NCI-H128 (cell line): ENCODE data around the gene NOS1AP.

Experiments used
- DNase-seq: peaks from one replicate; lab custom pipeline; 2025; ENCODE audit not compliant: unreplicated experiment; lab: John Stamatoyannopoulos, UW

NOS1AP gene

DNA sequence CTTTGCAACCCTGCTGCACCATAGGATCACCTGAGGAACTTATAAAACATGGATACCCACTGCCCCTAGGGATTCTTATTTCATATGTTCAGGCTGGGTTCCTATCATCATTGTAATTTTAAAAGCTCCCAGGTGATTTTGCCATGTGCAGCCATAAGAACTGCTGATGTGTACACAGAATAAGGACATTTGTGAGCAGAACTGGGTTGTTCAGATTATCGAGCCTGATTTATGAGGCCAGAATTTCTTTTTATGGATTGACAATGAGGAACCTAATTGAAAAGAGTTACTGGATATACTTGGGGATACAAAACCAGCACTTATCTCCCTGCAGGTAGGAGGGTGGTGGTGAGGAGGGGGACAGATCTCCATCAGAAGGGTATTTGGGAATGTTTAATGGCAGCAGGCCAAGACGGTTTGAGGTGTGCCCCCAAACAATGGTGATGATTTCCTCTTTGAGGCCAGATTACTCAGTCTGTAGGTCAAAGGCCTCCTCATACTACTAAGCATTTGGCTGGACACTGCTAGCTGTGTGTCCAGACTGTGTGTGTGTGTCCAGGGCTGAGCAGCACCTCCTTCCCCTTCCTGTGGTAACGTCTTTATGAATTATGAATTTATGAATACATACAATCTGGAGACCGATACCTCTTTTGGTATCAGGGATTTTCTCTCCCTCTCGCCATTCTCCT, 18.9 kb downstream of the NOS1AP start:
- no peak for DNase-seq

- DNase-seq, result no peak
Measured at GRCh38 chr1:162089748-162090147, 20.3 kb downstream of the NOS1AP start.

- no peak for DNase-seq
Measured at GRCh38 chr1:162090378-162090777, 20.9 kb downstream of the NOS1AP start.

GRCh38 chr1:162091681-162092524, 22.4 kb downstream of the NOS1AP start:
- DNase-seq, result no peak

DNA sequence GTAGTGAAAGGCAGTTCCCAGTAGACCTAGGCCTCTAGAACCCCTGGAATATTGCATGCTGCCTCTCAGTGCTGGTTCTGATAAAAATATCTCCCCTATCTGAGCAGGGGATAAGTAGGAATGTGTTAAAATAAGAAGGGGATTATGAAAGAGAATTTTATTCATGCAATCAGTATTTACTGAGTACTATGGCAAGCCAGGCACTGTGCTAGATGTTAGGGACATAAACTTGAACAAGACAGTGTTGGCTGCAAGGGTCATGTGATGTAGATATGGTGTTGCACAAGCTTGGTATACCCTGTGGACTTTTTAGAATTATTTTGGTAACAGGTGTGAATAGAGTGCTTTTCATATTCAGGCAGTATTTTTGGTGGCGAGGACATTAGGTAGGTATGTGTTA, 23.6 kb downstream of the NOS1AP start:
- no peak for DNase-seq

DNA sequence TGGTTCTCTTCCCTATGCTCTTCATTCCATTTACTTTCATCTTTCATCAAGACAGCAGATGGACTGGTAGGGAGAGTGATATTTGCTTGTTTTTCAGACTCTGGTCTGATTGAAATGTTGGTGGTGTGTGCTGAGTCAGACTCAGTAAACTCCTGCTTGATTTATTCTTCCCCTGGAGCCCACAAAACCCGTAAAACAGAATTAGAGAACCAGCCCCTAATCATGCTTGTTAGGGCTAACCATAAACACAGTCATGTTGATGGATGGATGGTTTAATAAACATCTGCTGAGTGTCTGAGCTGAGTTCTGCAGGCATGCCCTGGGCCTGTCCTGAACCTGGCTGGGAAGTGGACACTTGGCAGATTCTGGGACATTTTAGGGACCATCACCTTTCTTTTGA, 24.8 kb downstream of the NOS1AP start:
- no peak for DNase-seq

DNA sequence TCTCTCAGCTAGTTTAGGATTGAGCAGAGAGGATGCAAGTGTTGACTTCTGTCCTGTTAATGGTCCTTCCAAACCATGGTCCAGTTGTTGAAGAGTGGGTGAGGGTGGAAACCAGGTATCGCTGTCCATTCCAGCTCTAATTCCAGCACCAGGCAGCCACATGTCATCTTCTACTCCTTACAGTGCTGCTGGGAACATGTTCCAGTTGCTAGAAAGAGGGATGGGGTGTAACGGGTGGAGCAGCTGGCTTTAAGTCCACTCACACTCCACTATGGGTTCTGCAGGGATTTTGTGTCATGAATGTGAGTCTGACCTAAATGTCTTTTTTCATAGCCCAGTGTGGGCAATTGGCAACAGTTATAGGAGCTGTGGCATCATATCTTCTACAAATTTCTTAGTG, 25.2 kb downstream of the NOS1AP start:
- DNase-seq, result no peak

DNA sequence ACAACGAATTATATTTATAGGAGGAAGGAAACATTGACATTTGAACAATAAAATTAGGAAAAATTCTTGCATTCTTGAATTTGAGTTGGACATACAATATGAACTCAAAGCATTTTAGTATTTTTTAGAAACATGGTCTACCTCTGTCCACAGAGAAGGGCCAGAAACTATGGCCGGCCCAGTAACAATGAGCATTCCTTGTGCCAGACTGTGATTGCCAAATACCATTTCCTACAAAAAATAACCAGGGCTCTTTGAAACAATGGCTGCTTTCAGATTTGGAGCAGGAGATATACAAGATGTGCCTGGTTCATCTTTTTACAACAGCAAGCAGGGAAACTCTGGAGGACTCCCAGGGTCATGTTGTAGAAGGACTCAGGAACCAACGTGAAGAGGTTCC, 38.4 kb downstream of the NOS1AP start:
- DNase-seq, result no peak

DNA sequence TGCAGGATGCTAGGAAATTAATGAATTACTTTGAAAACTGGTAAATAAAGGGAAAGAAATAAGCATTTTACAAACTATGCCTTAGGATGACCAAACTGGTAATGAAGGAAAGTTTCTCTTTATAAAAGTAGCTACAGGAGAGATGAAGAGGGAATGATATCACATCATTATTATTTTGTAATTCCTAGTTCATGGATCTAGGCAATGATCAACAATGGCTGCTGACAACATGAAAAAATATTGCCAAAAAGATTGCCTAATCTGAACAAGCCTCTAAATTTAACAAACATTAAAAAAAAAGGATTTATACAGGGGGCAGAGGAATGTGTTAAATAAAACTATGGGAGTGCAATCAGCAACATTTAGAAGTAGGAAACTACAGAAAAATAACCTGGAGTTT, 38.9 kb downstream of the NOS1AP start:
- no peak for DNase-seq

GRCh38 chr1:162110910-162111309, 41.4 kb downstream of the NOS1AP start:
- DNase-seq, result no peak

DNA sequence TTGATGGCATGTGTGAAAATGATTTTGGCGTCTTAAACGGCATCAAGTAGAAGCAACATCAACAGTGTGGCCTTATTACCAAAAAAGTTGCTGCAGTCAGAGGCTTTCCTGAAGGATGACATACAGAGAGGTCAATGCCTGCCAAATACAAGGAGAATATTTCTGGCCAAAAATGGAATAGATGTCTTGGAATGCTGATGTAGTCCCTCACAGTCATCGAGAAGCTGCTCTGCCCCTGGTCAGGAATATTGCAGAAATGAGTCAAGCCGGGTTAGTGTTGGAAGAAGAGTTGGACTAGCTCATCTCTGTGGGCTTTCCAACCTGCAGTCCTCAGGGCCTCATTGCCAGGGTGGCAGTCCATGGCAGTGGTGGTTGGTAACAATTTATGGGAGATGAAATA, 42.1 kb downstream of the NOS1AP start:
- DNase-seq, result no peak

DNA sequence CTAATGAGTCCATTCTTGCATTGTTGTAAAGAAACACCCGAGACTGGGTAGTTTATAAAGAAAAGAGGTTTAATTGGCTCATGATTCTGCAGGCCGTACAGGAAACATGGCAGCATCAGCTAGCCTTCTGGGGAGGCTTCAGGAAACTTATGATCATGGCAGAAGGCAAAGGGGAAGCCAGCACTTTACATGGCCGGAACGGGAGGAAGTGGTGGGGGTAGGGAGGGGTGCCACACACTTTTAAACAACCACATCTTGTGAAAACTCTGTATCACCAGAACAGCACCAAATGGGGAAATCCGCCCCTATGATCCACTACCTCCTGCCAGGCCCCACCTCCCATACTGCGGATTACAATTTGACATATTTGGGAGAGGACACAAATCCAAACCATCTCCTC, 43.9 kb downstream of the NOS1AP start:
- DNase-seq, result no peak

DNA sequence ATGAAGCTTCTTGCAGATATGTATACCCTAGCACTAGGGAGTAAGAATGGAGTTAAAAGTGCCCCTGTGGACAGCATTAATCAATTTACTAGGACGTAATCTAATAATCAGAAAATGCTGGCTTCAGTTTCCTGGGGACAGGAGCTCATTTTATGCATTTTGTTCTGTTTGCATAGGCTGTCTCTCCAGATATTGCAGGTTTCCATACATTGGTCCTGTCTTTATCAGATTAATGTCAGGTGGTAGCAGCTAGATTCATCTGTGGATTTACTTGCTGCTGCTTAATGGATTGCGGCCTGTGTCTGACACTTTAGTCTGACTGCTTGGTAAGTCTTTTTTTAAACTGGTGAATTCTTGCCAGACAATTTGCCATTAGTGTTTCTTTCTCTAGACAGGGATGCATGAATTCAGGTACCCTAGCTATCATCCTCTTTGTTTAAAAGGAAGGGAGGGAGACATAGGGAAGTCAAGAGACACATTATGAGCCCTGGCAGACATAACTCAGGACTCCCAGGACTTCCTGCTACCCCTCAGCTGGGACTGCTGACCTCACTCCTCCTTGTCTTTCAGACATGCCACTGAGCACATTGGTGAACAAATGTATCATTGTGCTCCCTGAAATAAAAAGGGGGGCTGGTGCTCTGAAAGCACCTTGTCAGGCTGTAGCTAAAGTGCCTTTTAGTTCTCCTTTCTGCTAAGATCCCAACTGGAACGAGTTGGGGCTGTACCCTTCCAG, 47.7 kb downstream of the NOS1AP start:
- no peak for DNase-seq

DNA sequence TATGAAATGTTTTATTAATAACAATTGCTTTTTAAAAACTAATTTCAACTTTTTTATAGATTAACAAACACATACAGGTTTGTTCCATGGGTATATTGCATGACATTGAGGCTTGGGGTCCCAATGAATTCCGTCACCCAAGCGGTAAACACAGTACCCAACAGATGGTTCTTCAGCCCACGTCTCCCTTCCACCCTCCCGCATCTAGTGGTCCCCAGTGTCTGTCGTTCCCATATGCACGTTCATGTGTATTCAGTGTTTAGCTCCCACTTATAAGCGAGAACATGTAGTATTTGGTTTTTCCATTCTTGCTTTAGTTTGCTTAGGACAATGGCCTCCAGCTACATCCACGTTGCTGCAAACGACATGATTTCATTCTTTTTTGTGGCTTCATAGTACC, 48.6 kb downstream of the NOS1AP start:
- DNase-seq, result no peak

DNA sequence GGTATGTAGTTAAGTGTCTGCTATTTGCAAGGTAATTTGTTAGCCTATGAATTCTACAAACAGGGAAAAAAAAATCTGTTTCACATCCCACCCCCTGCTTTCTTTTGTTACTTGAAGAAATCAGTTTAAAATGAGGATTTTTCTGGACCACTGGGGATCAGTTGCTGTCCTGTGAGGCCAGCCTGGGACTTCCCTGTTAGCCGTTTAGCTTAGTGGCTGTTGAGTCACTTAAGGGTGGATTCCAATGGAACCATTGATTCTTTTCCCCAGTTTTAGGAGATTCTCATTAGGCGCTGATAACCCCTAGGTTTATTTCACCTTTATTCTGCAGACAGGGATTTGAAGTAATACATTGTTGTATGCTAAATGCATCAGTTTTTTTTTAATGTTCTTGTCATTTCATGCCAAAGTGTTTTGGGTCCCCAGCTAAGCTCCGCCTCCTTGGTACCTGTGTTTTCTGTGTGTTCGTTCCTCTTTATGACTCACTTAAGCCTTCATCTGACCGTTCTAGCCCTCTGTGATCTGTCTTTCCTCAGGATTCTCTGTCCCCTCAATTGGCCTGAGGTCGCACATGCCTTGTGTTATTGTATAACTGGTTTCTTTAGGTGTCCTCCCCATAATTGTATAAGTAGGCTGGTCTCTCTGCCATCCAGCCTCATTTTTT, 59.3 kb downstream of the NOS1AP start:
- no peak for DNase-seq

DNA sequence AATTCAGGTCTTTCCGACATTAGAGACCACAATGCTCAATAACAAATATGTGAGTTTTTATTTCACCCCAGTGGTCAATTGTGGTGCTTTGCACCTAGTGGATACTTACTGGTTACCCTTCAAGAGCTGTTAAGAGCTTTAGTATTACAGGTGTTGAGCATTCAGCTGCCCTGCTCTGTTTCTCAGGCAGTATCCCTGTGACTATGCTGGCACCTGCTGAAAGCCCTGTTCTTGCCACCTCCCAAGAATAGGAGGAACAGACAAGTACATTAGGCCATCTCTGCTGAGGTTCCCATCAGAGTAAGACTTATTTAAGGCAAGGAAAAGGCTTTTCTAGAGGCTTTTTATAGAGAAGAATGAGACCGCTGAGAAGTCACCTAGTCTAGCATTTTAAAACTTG, 60.8 kb downstream of the NOS1AP start:
- no peak for DNase-seq

DNA sequence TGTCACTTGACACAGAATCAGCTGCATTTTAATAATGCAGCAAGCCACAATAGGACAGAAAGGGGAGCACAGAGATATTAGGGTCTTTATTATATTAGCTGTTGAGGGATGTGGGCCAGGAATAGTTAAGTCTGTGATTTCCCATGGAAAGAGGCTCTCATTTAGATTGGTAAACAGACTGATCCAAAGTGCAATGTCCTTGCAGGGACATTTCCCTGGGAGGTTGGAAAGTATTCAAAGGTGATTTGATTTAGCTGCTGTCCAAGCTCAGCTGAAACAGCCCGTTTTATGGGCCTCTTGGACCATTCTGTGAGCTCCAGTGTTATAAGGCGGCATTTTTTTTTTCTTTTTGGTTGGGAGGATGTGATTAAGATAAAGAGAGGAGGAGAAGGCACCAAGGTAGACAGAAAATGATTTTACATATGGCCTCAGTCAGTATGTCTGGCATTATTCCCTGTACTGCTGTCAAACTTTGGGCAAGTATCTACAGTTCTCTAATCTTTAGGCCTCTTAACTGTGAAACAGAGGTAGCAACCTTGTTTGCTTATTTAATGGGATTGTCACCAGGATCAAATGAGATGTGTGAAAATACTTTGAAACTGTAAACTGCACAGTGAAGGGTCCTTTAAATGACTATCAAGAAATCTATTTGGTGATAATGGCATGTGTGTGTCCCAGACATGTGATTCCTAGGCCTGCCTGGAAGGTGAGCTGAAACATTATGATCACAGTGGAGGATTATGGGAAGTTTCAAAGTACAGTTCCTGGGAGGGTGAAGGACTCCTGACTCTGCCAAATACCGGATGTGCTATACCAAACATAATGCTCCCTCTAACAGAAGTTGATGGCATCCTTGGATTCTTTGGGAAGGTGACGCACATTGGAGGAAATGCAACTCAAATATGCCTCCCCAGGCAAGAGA, 62.2 kb downstream of the NOS1AP start:
- DNase-seq, result no peak

- DNase-seq, result no peak
Measured at GRCh38 chr1:162133566-162133965, 64.1 kb downstream of the NOS1AP start.

- no peak for DNase-seq
Measured at GRCh38 chr1:162134646-162135045, 65.2 kb downstream of the NOS1AP start.

DNA sequence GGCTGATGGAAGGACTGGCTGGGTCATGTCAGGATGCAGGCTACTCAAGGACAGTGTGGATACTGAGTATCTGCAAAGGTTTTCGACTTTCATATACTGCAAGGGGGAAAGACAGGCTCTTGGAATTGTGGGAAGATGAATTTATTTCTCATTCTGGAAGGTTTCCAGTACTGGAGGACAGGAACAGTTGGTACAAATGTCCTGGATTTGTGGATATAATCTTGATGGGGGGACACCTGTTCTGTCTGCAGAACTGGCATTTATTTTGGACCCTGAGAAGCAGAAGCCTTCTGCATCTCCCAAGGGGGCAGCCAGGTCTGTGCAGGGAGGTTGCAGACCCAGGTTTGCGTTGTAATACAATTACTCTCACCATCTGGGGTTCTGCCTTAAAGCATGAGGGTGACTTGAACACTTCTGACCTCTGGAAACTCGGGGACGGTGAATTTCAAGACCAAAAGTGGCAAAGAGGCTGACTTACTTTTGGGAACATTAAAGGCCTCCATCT, 65.8 kb downstream of the NOS1AP start:
- no peak for DNase-seq
